Adipocyte (in vitro differentiated cells): ENCODE results near the gene CUL1.

Experiments used
- DNase-seq: peaks from one replicate; pipeline ENCODE4 v3.0.0-alpha.2; 2015; ENCODE audit warnings: low read depth
- H3K27me3 ChIP-seq: replicated peaks from 2 replicates; pipeline ENCODE4 v1.7.0; 2013; ENCODE audit warnings: mild to moderate bottlenecking, low read length, moderate library complexity; ENCODE audit not compliant: control insufficient read depth, insufficient read depth
- H3K36me3 ChIP-seq: 2 replicates; pipeline ENCODE4 v1.7.0; 2013; ENCODE audit warnings: low read length, mild to moderate bottlenecking, moderate library complexity; ENCODE audit not compliant: control insufficient read depth, insufficient read depth, severe bottlenecking
- H3K4me1 ChIP-seq: 2 replicates; pipeline ENCODE4 v1.7.0; 2013; ENCODE audit warnings: mild to moderate bottlenecking, low read length, moderate library complexity; ENCODE audit not compliant: control insufficient read depth, insufficient read depth
- H3K4me3 ChIP-seq: 2 replicates; pipeline ENCODE4 v1.7.0; 2013; ENCODE audit warnings: mild to moderate bottlenecking, low read length, moderate library complexity
- H3K9ac ChIP-seq: 2 replicates; pipeline ENCODE4 v1.7.0; 2013; ENCODE audit warnings: mild to moderate bottlenecking, low read length, moderate library complexity
- H3K9me3 ChIP-seq: 2 replicates; pipeline ENCODE4 v1.7.0; 2013; ENCODE audit warnings: mild to moderate bottlenecking, low read length, moderate library complexity; ENCODE audit not compliant: control insufficient read depth

The CUL1 gene

DNA sequence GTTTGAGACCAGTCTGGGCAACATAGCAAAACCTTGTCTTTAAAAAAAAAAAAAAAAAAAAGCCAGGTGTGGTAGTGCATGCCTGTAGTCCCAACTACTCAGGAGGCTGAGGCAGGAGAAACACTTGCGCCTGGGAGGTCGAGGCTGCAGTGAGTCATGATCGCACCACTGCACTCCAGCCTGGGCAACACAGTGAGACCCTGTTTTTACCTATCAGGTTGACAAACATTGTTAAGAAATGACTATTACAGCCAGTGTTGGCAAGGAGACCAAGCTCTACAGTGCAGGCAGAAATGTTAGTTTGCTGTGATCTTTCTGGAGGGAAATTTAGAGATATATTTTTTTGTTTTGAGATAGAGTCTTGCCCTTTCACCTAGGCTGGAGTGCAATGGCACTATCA, 37.3 kb downstream of the CUL1 start:
- Histone ChIP-seq H3K9me3 (no peaks in the 10 kb centered on the region), H3K4me1 (no peaks in the 10 kb centered on the region), H3K36me3 (peaks cover 77% of the 10 kb centered on the region)

DNA sequence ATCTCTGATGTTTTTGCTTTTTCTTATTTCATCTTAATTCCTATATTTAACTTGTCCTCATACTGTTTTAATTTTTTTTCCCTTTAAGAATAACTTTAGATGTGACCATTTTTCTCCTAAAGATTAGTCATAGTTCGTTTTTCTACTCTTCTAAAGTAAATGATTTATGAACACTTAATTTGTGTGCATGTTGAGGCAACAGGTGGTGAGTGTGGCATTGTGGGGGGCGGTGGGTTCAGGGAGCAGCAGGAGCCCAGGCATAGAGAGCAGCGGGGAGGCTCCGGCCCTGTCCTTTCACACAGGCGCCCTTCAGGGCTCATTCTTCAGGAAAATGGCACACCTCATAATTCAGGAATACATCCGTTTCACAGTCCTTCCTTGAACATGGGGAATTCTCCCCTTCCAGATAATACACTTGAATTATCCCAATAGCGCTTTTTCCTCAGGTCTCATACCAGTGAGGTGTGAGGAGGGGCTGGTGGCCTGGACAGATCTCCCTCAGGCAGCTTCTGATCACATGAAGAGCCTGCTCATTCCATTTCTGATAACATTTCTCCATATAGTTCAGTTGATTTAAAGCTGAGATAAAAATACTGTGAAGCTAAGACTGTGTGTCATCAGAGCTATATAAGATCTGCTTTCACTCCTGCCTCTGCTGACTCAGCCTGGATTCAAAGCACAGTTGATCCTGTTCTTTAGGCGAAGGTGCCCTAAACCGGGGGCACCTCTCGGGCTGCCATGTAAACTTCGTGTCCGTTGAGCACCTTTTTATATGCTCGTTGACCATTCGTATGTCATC, 40.2 kb downstream of the CUL1 start:
- Histone ChIP-seq H3K4me3 (no peak overlapping the region), H3K9ac (no peak overlapping the region), H3K27me3 (no peaks in the 10 kb centered on the region), H3K36me3 (peaks cover 75% of the 10 kb centered on the region), H3K9me3 (no peaks in the 10 kb centered on the region), H3K4me1 (no peaks in the 10 kb centered on the region)
- DNase-seq, result peak; percentile 56

More for the DNA sequence above, 37.3 kb downstream of the CUL1 start:
- no peak overlapping the region for H3K9ac ChIP-seq
- H3K4me3 ChIP-seq, result no peak overlapping the region
- no peak for DNase-seq
- no peaks in the 10 kb centered on the region for H3K27me3 ChIP-seq

DNA sequence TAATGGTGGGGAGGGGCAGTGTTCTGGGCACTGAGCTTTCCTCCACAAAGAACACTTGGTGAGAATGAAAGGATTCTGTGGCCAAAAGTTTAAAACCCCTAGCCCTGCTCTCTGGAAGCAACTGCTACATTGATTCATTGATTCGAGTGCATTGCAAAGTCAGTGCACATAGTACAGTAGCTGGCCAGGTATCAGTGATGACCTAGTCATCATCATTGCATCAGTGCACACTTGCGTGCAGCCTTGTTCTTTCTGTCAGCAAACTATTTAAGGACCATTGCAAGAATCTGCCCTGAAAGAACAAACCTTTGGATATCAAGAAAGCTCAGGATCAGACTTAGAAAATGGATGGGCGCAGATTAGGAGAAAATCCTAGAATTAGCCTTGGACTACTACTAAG, 47.4 kb downstream of the CUL1 start:
- Histone ChIP-seq H3K9ac (no peak overlapping the region), H3K4me3 (no peak overlapping the region), H3K36me3 (peaks cover 26% of the 10 kb centered on the region), H3K4me1 (no peaks in the 10 kb centered on the region), H3K27me3 (no peaks in the 10 kb centered on the region), H3K9me3 (no peaks in the 10 kb centered on the region)
- no peak for DNase-seq

DNA sequence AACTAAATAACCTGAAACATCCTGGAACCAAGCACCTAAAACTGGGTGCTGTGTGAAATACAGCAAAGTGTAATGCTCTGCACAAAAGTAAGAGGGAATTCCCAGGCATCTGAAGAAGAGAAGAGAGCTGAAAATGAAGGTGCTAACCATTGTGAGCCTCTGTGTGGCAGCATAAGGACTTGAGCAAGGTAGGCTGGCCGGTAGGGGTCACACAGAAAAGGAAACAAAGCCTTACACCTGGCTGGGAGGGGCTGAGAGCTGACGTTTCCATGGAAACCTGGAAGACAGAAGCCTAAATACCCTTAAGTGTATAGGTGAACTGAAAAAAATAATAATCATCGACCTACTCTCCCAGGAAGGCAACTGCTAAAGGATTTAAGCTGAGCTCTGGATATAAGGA, 48.6 kb downstream of the CUL1 start:
- Histone ChIP-seq H3K36me3 (peaks cover 17% of the 10 kb centered on the region), H3K9me3 (no peaks in the 10 kb centered on the region), H3K4me3 (no peak overlapping the region), H3K27me3 (no peaks in the 10 kb centered on the region), H3K9ac (no peak overlapping the region), H3K4me1 (no peaks in the 10 kb centered on the region)
- DNase-seq, result no peak

DNA sequence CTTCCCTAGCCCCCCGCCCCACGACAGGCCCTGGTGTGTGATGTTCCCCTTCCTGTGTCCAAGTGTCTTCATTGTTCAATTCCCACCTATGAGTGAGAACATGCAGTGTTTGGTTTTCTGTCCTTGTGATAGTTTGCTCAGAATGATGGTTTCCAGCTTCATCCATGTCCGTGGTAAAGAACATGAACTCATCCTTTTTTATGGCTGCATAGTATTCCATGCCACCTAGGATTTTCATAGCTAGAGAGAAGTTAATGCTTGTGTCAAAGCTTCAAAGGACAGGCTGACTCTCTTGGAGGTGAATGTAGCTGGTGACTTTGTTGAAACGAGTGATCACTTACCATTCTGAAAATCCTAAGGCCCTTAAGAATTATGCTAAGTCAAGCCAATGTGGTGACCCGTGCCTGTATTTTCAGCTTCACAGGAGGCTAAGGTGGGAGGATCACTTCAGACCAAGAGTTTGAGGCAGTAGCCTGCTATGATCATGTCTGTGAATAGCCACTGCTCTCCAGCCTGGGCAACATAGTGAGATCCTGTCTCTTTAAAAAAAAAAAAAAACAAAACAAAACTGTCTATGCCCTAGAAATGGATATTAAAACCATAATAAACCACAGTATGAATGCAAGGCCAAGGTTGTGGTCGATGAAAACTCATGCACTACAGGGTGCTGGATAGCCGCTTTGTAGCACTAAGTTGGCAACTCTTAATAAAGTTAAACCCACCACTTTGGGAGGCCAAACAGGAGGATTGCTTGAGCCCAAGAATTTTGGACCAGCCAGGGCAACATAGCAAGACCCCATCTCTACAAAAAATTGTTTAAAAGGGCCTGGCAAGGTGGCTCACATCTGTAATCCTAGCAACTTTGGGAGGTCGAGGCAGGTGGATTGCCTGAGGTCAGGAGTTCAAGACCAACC, 52.0 kb downstream of the CUL1 start:
- Histone ChIP-seq H3K9me3 (no peaks in the 10 kb centered on the region), H3K9ac (no peak overlapping the region), H3K27me3 (no peaks in the 10 kb centered on the region), H3K36me3 (peaks cover 21% of the 10 kb centered on the region), H3K4me3 (no peak overlapping the region), H3K4me1 (no peaks in the 10 kb centered on the region)
- no peak for DNase-seq

DNA sequence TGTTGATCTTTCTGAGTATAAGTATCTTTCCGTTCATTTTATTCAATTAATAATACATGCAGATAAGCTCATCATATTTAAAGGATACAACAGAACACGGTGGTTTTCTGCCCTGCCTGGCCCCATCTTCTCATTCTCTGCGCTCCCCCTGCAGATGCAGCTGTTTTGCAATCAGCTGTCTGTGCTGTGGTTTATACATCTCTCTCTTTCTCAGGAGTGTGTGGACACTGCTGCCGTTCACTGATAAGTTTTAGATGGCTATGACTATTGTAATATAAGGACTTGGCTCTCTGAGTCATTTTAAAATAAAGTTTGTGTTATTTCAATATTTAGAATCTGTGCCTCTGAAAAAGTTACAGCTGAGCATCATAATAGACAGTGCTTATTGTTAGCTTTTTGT, 54.5 kb downstream of the CUL1 start:
- no peak for DNase-seq

DNA sequence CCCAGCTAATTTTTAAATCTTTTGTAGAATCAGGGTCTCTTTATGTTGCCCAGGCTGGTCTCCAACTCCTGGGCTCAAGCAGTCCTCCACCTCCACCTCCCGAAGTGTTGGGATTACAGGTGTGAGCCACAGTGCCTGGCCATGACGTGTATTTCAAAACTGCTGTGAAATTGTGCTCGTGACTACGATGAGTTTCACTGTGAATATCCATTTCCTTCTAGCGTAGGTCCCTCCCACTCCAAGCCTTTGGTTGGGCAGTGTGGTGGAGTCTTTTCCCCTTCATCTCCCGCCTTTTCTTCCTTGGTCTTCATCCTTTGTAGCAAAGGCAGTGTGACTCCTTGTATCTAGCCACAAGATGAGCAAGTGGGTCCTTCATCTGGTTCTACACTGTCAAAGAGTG, 56.2 kb downstream of the CUL1 start:
- no peak overlapping the region for H3K9ac ChIP-seq
- H3K27me3 ChIP-seq, result no peaks in the 10 kb centered on the region
- H3K4me1 ChIP-seq, result no peaks in the 10 kb centered on the region
- H3K36me3 ChIP-seq, result peaks cover 46% of the 10 kb centered on the region
- H3K9me3 ChIP-seq, result no peaks in the 10 kb centered on the region
- no peak overlapping the region for H3K4me3 ChIP-seq
- DNase-seq, result no peak

More for the DNA sequence above, 54.5 kb downstream of the CUL1 start:
- H3K4me3 ChIP-seq, result no peak overlapping the region
- H3K36me3 ChIP-seq, result peaks cover 31% of the 10 kb centered on the region
- no peak overlapping the region for H3K9ac ChIP-seq
- H3K9me3 ChIP-seq, result no peaks in the 10 kb centered on the region
- H3K4me1 ChIP-seq, result no peaks in the 10 kb centered on the region
- no peaks in the 10 kb centered on the region for H3K27me3 ChIP-seq

DNA sequence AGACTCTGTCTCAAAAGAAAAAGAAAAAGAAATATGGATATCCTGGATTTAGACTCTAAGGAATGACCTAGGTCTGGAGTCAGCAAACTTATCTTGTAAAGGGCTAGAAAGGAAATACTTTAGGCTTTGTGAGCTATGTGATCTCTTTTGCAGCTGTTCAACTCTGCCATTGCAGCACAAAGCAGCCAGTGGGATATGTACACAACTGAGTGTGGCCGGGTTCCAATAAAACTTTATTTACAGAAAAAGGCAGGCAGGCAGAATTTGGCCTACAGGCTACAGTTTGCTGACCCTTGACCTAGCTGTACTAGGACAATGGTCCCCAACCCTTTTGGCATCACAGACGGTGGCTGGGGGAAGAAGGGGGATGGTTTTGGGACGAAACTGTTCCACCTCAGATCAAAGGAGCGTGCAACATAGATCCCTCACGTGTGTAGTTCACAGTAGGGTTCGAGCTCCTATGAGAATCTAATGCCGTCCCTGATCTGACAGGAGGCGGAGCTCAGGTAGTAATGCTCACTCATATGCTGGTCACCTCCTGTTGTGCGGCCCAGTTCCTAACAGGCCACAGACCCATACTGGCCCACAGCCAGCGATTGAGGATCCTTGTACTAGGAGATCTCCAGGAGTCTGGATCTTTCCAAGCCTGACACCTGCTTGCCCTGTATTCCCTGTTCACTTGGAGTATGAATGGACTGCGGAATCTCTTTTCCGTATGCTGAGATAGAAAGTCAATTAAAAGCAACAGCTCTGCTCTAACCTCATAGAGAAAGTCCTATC, 63.0 kb downstream of the CUL1 start:
- H3K36me3 ChIP-seq, result peaks cover 57% of the 10 kb centered on the region
- no peak overlapping the region for H3K9ac ChIP-seq
- no peaks in the 10 kb centered on the region for H3K4me1 ChIP-seq
- no peak for DNase-seq
- no peaks in the 10 kb centered on the region for H3K27me3 ChIP-seq
- H3K9me3 ChIP-seq, result no peaks in the 10 kb centered on the region
- no peak overlapping the region for H3K4me3 ChIP-seq

DNA sequence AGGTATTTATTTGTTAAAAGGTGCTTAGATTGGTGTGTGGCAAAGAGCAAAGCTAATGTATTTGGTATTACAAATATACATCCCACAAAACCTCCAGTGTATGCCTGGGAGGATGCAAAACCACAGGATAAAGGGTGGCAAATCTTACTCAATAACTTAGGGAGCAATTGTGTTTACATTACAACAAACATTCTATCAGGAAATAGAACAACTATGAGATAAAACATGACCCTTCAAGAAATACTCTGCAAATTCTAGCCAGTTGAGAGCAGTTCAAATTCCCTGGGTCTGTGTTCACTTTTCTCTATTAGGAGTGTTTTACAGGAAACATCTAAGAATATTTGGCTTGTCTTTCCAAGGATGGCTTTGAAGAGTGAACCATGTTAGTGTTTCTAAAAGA, 64.9 kb downstream of the CUL1 start:
- Histone ChIP-seq H3K4me1 (no peaks in the 10 kb centered on the region), H3K27me3 (no peaks in the 10 kb centered on the region), H3K9me3 (no peaks in the 10 kb centered on the region), H3K4me3 (no peak overlapping the region), H3K9ac (no peak overlapping the region), H3K36me3 (peaks cover 60% of the 10 kb centered on the region)
- DNase-seq, result peak; percentile 35

DNA sequence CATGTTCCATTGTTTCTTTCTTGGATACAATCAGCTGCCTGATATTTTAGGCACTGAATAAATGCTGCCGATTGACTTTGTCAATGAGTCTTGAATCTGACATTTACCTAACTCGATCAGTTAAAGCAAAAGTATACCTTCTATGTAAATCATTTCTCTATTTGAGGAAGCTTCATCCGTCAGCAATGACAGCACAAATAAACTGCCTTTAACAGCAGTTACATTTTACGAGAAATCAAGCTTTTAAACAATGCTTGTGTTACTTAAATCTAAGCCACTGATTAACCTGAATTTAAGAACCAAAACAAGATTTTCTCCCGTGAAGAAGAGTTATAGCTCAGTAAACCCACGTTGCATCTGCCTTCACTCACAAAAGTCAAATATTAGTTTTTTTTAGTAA, 71.3 kb downstream of the CUL1 start:
- H3K4me3 ChIP-seq, result no peak overlapping the region
- H3K4me1 ChIP-seq, result peaks cover 10% of the 10 kb centered on the region
- H3K9ac ChIP-seq, result no peak overlapping the region
- DNase-seq, result no peak
- peaks cover 72% of the 10 kb centered on the region for H3K36me3 ChIP-seq
- H3K9me3 ChIP-seq, result no peaks in the 10 kb centered on the region
- no peaks in the 10 kb centered on the region for H3K27me3 ChIP-seq
